GM19438 (cell line): ENCODE data around the gene BRSK2.

Source experiments
- ATAC-seq: cut with Tn5 transposase; IDR thresholded peaks from one replicate; pipeline ENCODE4 v1.9.1; 2021; ENCODE audit warnings: low read depth; ENCODE audit not compliant: unreplicated experiment

BRSK2 gene

DNA sequence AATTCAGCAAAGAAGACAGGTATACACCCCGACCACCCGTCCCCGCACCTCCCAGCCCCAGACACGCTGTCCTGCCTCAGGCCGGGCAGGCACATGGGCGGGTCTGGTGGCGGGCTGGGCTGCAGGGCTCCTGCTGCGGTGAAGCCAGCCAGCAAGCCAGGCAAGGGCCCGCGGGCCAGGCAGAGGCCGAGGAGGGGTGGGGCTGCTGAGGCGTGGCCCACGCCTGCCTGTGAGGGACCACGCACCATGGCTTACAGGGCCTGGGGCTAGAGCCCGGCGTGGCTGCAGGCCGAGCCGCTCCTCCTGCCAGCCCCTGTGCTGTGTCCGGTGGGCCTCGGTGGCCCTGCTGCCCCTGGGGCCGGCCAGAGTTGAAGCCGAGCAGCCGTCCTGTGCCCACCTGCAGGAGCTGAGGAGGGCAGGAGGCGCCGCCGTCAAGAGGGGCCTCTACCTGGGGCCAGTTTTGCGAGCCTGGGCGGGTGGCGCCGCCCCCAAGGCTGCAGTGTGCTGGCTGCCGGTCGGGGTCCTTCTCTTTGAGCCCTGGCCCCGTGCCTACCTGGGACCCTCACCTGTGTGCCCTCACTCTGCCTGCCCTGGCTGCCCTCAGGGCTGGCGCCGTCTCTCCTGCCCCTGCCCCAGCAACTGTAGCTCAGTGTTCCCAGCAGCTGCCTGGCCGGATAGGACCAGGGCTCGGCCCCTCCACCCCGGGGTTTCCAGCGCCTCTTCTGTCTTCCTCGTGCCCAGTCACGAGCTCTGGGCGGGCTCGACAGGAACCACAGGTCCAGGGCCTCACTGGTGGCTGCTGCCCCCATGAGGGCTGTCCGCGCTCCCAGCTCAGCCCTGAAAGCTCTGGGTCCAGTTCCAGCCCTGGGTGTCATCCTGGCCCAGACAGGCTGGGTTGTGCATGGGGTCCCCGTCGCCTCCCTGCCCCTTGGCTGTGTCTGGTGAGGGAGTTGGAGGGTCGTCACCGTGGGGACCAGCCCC is 58.4 kb downstream of the BRSK2 start:
- ATAC-seq, result no peak

- no peak for ATAC-seq
Measured at GRCh38 chr11:1448882-1449281, 59.1 kb downstream of the BRSK2 start.

DNA sequence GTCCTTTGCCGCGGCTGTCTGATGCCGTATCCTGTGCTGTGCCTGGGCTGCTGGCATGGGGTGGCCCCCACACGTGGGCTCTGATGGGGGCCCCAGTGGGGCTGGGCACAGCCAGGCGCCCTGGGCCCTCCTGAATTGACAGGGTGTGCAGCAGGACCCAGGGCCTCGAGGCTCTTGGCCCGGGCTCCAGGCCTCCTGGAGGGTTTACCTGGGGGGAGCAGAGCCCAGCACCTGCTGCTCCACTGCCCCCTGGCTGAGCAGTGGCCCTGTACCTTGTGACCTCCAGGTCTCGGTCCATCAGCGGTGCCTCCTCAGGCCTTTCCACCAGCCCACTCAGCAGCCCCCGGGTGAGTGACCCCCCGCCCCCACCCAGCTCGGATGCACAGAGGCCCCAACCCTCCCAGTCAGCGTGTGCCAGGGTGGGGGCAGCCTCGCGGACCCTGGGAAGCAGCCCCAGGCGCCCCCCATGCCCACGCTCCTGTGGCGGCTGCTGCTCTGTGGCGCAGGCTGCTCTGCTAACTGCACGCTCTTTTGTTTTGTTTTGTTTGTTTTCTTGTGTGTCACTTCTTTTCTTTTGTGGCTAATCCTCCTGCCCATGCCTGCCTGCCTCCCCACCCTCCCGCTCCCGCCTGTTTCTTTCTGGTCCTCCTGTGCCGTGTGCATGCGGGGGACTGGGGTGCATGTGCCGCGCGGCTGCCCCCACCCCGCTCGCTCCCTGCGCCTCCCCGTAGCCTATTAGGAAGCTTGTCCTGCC is 59.9 kb downstream of the BRSK2 start:
- ATAC-seq, result no peak

DNA sequence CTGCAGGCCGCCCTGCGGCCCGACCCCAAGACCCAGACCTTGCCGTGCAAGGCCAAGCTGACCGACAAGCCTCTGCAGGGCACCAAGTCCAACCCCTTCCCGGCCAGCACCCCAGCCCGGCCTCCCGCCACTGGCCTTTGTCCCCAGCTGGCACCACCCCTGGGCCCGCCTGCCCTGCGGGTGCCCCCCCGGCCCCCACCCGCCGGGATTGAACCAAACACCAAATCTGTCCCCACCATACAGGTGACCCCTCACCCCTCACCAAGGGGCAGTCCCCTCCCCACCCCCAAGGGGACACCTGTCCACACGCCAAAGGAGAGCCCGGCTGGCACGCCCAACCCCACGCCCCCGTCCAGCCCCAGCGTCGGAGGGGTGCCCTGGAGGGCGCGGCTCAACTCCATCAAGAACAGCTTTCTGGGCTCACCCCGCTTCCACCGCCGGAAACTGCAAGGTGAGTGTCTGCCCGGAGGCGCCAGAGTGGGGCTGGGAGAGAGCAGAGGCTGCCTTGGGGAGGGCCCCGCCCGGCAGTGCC is 60.7 kb downstream of the BRSK2 start:
- ATAC-seq, result no peak

GRCh38 chr11:1450949-1451710 is 61.4 kb downstream of the BRSK2 start:
- no peak for ATAC-seq

DNA sequence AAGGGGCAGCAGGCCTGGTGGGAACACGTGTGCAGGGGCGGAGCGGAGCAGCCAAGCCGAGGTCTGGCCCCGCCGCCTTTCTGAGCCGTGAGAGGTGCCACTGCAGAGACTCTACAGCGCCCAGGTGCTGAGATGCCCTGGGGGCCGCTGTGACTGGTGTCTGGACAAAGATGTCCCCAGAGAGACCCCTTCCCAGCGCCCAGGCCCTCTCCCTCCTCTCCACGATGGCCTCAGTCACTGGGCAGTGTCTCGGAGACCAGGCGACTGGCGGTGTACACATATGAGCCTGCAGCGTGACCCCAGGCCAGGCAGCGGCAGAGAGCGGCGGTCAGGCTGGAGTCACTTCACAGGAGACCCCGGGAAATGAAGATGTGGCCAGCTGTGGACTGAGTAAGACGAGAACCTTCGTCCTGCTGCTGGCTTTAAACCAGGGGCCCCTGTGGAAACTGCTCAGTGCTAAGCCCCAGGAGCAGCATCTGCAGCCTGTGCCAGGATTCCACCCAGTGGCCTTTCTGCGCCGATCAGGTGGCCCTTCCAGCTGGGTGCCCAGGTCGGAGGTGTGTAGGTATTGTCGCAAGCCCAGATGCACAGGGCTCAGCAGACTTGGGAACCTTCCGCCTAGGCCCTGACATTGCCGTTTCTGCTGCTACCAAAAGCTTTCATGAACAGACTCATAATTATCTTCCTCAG is 62.2 kb downstream of the BRSK2 start:
- ATAC-seq, result no peak

DNA sequence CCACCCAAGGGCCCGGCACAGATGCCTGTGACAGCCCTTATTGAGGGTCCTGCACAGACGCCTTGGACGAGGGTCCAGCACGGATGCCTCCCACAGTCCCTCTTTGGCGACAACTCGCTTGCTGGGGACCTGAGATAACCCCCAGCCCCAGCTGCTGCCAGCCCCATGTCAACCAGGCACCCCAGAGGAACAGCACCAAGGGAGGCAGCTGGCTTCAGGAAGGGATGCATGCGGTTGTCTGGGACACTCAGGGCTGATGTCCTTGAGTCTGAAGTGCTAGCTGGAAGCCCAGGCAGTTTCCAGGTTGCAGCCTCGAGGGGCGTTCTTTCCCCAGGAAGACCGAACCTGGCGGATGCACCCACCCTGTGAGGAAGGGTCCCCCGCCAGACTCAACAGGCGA is 63.0 kb downstream of the BRSK2 start:
- ATAC-seq, result no peak

- no peak for ATAC-seq
Measured at GRCh38 chr11:1453611-1454034, 63.9 kb downstream of the BRSK2 start.

DNA sequence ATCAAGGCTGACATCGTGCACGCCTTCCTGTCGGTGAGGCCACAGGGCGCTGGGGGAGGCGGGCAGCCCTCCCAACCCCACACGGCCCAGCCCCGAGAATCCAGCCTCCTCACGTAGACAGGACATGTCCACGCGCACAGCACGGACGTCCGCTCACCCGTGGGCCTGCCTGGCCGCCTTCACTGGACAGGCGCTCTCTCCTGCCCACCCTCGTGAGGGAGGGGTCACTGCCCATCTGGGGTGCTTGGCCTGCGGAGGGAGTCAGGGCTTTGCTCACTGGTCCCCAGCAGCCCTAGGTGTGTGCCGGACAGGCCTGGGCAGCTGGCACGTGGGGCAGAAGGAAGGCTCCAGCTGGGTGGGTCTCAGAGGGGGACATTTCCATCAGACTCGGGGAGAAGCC is 64.8 kb downstream of the BRSK2 start:
- ATAC-seq, result no peak

GRCh38 chr11:1455032-1455762 is 65.5 kb downstream of the BRSK2 start:
- ATAC-seq, result no peak

DNA sequence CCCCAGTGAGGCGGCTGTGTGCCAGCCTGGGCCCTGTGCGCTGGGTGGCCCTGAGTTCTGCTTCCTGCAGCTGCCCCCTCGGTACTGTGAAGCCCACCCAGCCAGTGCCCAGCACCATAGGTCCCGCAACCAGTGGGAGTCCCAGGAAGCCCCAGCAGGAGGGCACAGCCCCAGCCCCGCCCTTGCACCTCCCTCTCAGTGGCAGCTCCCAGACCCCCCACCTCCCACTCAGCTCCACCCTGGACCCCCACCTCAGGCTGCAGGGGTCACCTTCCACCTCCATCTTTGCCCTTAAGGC is 66.0 kb downstream of the BRSK2 start:
- no peak for ATAC-seq

DNA sequence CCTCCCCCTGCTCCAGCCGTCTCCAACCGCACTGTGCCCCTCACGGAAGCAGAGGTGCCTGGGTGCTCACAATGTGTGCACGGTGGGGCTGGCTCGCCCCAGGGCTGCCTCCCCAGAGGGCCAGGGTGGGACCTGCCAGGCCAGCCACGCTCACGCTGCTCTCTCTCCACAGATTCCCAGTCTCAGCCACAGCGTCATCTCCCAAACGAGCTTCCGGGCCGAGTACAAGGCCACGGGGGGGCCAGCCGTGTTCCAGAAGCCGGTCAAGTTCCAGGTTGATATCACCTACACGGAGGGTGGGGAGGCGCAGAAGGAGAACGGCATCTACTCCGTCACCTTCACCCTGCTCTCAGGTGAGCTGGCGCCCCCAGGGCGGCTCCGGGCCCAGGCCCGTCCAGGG is 66.4 kb downstream of the BRSK2 start:
- no peak for ATAC-seq

DNA sequence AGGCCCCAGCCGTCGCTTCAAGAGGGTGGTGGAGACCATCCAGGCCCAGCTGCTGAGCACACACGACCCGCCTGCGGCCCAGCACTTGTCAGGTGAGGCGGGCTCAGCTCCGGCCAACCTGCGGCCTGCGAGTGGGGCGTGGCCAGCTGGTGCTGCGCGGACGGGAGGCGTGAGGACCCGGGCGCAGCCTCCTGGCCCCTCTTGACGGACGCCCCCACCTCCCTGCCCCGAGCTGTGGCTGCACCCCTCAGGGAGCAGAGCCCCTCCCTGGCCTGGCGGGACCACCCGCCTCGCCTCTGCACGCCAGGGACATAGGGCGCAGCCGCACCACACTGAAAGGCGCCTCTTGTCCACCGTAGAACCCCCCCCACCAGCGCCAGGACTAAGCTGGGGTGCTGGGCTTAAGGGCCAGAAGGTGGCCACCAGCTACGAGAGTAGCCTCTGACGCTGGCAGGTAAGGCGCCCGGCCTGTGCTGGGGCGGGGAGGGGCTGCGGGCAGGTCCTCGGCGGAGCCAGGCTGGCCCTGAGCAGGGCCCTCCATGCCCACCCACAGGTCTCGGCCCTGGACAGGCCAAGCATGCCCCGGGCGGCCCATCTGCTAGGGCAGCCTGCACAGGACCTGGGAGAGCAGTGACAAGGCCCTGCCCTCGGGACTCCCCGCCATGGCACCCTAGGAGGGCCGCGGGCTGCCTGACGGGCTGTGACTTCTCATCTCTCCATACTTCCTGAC is 67.0 kb downstream of the BRSK2 start:
- no peak for ATAC-seq

DNA sequence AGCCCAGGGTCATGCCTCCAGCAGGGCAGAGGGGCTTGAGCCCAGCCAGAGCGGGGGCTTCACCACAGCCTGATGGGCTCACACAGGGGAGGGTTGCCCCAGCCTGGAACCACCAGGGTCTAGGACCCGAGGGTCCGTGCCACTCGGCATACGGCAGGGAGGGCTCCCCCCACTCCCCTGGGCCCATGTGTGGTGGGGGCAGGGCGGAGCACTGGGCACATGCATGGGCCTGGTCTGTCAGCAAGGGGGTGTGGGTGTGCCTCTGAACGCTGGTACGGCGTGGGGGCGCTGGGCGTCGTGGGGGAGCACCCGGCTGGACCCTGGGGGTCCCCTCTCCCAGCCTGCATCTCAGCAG is 67.6 kb downstream of the BRSK2 start:
- no peak for ATAC-seq

DNA sequence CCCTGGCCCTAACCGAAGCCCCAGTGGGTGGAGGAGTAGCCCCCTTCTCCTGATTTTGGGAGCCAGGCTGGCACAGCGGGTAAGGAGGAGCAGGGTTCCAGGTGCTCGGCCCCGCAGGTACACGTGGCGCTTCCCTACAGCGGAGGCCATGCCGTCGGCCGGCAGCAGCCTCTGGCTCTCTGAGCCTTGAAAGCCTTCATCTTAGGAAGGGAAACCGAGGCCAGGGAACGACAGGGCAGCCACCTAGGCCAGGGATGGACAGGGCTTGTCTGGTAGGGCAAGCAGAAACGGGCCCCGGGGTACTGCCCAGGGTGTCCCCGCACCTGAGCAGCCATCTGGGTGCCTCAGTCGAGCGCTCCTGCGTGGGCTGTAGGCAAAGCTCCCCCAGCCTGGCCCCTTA is 68.1 kb downstream of the BRSK2 start:
- ATAC-seq, result no peak

- ATAC-seq, result no peak
Measured at GRCh38 chr11:1458340-1459218, 68.8 kb downstream of the BRSK2 start.

DNA sequence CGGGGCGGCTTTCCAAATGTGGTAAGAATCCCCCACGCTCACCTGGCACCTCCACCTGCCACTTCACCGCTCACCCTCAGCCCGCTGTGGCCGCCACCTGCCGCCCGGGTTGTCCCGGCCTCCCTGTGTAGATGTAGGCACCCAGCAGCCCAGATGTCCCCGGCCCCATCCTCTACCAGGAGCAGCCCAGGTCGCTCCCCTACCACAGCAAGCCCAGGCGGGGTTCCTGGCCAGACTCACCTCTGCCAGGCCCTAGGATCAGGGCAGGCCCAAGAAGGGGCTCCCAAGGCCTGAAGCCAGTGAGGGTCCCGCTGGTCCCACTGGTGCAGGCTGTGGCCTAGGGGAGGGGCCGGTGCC is 69.5 kb downstream of the BRSK2 start:
- no peak for ATAC-seq

DNA sequence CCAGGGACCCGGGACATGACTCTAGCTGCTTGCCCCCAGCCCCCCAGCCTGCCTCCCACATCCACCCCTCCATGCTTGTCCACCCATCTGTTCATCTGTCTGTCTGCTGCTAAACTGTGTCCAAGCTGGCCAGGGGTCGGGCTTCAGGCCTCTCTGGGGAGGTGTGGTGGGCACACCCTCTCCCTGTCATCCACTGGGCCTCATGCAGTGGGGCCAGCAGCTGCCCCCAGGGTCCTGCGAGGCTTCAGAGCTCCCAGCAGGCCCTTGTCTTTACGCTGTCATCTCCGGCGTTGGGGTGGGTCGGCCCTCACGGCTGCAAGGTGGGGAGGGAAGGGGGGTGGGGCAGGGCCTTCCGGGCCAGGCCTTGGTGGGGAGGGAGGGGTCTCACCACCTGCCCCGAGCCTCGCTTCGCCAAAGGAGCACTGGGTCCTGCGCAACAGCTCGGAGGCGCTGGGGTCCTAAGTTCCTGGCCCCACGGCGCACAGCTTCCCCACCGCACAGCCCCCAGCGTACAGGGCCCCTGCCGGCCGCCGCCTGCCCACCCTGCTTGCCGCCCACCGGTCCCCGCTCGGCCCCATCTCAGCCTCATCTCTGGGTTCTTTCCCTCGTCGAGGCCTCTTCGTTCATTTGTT is 70.1 kb downstream of the BRSK2 start:
- no peak for ATAC-seq
